Subcutaneous preadipocyte (primary cell): ENCODE measurements around the gene CDK2. TPM values are rescaled to one million over a fixed set of nuclear protein-coding genes. Genes with fewer than 3 reads are reported as not detected.

ENCODE experiments used
- total RNA-seq: library from RNA; depleted of rRNA; stranded (reverse); fragments of >200 nt; gene quantifications from 2 replicates; pipeline ENCODE4 v1.2.3, GENCODE V29; 2012

CDK2 gene
- 19.1 and 45.5 TPM in 2 replicates for total RNA-seq

GRCh38 chr12:55966408-55967281 lies at the start of gene CDK2:
Gene CDK2 (plus strand): TSS chr12:55966830. CDS start chr12:55967009, 179 bp downstream.

GRCh38 chr12:55927588-55928502 lies 38.8 kb upstream of the CDK2 start, which contains the start of gene PYM1:
Gene PYM1 (minus strand): TSS chr12:55927894. CDS start chr12:55927761, 133 bp downstream.

GRCh38 chr12:55930771-55931316 lies 35.8 kb upstream of the CDK2 start, which contains the start of gene DGKA:
Gene DGKA (plus strand): TSS chr12:55931162. CDS start chr12:55936504, 5,342 bp downstream.

GRCh38 chr12:55965941-55966407 lies 656 bp upstream of the CDK2 start, which contains the start of gene PMEL:
Gene PMEL (minus strand): TSS chr12:55966042. CDS start chr12:55966011, 31 bp downstream.

GRCh38 chr12:55973599-55974307 lies 7.1 kb downstream of the CDK2 start, which contains the start of gene RAB5B:
Gene RAB5B (plus strand): TSS chr12:55974078. CDS start chr12:55986961, 12,883 bp downstream.

GRCh38 chr12:55996715-55997534 lies 30.3 kb downstream of the CDK2 start, which contains the start of gene SUOX:
Gene SUOX (plus strand): TSS chr12:55997276. CDS start chr12:56002222, 4,946 bp downstream.

GRCh38 chr12:56020423-56021184 lies 54.0 kb downstream of the CDK2 start, which contains the start of gene IKZF4:
Gene IKZF4 (plus strand): TSS chr12:56021043. CDS start chr12:56021494, 451 bp downstream.

Other genes with a start within 250 kb of the CDK2 start
- gene RDH5, start 246.4 kb upstream of the CDK2 start, total RNA-seq, result 59.2 and 70.6 TPM in 2 replicates
- gene CD63, start 237.8 kb upstream of the CDK2 start, total RNA-seq, result 1,437 and 2,220 TPM in 2 replicates
- 4.0 and 7.0 TPM in 2 replicates for gene GDF11, start 223.7 kb upstream of the CDK2 start, total RNA-seq
- 65.5 and 79.0 TPM in 2 replicates for gene SARNP, start 149.1 kb upstream of the CDK2 start, total RNA-seq
- 14.3 and 15.6 TPM in 2 replicates for gene ORMDL2, start 148.8 kb upstream of the CDK2 start, total RNA-seq
- 32.3 and 42.4 TPM in 2 replicates for gene DNAJC14, start 137.2 kb upstream of the CDK2 start, total RNA-seq
- 9.2 and 9.9 TPM in 2 replicates for gene MMP19, start 123.9 kb upstream of the CDK2 start, total RNA-seq
- 36.4 TPM in 2 replicates for gene PYM1, start 38.9 kb upstream of the CDK2 start, total RNA-seq
- gene DGKA, start 35.7 kb upstream of the CDK2 start, total RNA-seq, result 39.3 and 42.8 TPM in 2 replicates
- 0.78 and 1.5 TPM in 2 replicates for gene PMEL, start 788 bp upstream of the CDK2 start, total RNA-seq
- gene RAB5B, start 7.2 kb downstream of the CDK2 start, total RNA-seq, result 51.1 and 62.6 TPM in 2 replicates
- 8.5 and 13.3 TPM in 2 replicates for gene SUOX, start 30.4 kb downstream of the CDK2 start, total RNA-seq
- 0.37 and 1.2 TPM in 2 replicates for gene IKZF4, start 54.2 kb downstream of the CDK2 start, total RNA-seq
- 188 and 387 TPM in 2 replicates for gene RPS26, start 75.1 kb downstream of the CDK2 start, total RNA-seq
- under 0.01 TPM in 2 replicates for gene ERBB3, start 113.3 kb downstream of the CDK2 start, total RNA-seq
- gene PA2G4, start 137.7 kb downstream of the CDK2 start, total RNA-seq, result 213 and 255 TPM in 2 replicates
- gene RPL41, start 149.8 kb downstream of the CDK2 start, total RNA-seq, result 1,499 and 3,572 TPM in 2 replicates
- 6.6 and 8.2 TPM in 2 replicates for gene ZC3H10, start 151.4 kb downstream of the CDK2 start, total RNA-seq
- gene ESYT1, start 161.4 kb downstream of the CDK2 start, total RNA-seq, result 159 and 170 TPM in 2 replicates
- 38.5 and 41.5 TPM in 2 replicates for gene MYL6B, start 185.8 kb downstream of the CDK2 start, total RNA-seq
- gene MYL6, start 191.5 kb downstream of the CDK2 start, total RNA-seq, result 682 and 1,116 TPM in 2 replicates
- gene SMARCC2, start 222.7 kb downstream of the CDK2 start, total RNA-seq, result 44.1 and 53.2 TPM in 2 replicates